ENCODE data around the gene DNMT3A.

- no peak for TF ChIP-seq CTCF (IDR thresholded peaks at IDR 0.05 in 4 of 5, conservative IDR thresholded peaks at IDR 0.05 in 1 of 5)
- no peak for TF ChIP-seq POLR2A (IDR thresholded peaks at IDR 0.05)
These were observed 57.8 kb downstream of the DNMT3A start for GRCh38 chr2:25283921-25284320.
